ENCODE measurements around the gene C10orf71.

C10orf71 gene

DNA sequence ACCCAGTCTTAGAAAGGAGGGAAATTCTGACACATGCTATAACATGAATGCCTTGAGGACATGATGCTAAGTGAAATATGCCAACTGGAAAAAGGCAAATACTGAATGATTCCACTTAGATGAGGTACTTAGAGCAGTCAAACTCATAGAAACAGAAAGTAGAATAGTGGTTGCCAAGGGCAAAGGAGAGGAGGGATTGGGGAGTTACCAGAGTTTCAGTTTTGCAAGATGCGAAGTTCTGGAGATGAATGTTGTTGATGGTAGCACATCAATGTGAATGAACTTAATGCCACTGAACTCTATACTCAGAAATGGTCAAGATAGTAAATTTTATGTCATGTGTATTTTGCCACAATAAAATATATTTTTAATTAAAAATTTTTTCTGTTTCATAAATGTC, 58.0 kb downstream of the C10orf71 start:
- Histone ChIP-seq H3K27me3 (ENCODE audit: insufficient read depth, low read length) (no peaks in the 10 kb centered on the region), H3K79me2 (ENCODE audit: insufficient read depth, low read length) (no peaks in the 10 kb centered on the region), H3K9me2 (ENCODE audit: low read depth, low read length) (no peaks in the 10 kb centered on the region), H3K9ac (ENCODE audit: low read length) (no peak overlapping the region), H4K20me1 (ENCODE audit: insufficient read depth, low read length) (no peaks in the 10 kb centered on the region), H3K4me3 (ENCODE audit: low read depth, low read length, poor library complexity, severe bottlenecking) (no peak overlapping the region), H2AFZ (ENCODE audit: low read length) (no peak overlapping the region), H3F3A (ENCODE audit: insufficient read depth, low read length) (no peaks in the 10 kb centered on the region), H3K4me2 (ENCODE audit: low read length) (no peak overlapping the region), H3K4me1 (ENCODE audit: insufficient read depth, low read length, severe bottlenecking) (no peaks in the 10 kb centered on the region), H3K9me3 (ENCODE audit: low read length) (no peaks in the 10 kb centered on the region), H3K27ac (ENCODE audit: low read depth, low read length, poor library complexity, severe bottlenecking) (no peak overlapping the region), H3K36me3 (ENCODE audit: insufficient read depth, low read length) (no peaks in the 10 kb centered on the region)
- TF ChIP-seq, protein P1, sequence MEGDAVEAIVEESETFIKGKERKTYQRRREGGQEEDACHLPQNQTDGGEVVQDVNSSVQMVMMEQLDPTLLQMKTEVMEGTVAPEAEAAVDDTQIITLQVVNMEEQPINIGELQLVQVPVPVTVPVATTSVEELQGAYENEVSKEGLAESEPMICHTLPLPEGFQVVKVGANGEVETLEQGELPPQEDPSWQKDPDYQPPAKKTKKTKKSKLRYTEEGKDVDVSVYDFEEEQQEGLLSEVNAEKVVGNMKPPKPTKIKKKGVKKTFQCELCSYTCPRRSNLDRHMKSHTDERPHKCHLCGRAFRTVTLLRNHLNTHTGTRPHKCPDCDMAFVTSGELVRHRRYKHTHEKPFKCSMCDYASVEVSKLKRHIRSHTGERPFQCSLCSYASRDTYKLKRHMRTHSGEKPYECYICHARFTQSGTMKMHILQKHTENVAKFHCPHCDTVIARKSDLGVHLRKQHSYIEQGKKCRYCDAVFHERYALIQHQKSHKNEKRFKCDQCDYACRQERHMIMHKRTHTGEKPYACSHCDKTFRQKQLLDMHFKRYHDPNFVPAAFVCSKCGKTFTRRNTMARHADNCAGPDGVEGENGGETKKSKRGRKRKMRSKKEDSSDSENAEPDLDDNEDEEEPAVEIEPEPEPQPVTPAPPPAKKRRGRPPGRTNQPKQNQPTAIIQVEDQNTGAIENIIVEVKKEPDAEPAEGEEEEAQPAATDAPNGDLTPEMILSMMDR (IDR thresholded peaks at IDR 0.05; ENCODE audit: low read length): no peak
- TF ChIP-seq EZH2 (IDR thresholded peaks at IDR 0.05; ENCODE audit: borderline replicate concordance, low read length): no peak

DNA sequence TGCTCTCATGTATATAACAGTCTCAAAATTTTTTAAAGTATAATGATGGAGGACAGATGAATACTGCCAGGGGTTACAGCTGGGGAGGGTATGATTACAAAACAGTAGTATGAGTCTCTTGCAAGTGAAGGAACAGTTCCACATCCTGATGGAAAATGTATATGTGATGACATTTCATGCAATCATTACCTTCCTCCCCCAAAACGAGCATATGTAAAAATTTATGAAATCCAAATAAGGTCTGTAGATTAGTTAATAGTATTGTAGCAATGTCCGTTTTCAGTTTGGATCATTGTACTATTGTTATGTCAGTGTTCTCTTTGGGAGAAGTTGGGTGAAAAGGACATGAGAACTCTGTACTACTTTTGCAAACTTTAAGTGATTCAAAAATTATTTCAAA, 58.9 kb downstream of the C10orf71 start:
- TF ChIP-seq, protein P1 (IDR thresholded peaks at IDR 0.05; ENCODE audit: low read length): no peak
- TF ChIP-seq EZH2 (IDR thresholded peaks at IDR 0.05; ENCODE audit: borderline replicate concordance, low read length): no peak
- Histone ChIP-seq H3K9me2 (ENCODE audit: low read depth, low read length) (no peaks in the 10 kb centered on the region), H3K4me2 (ENCODE audit: low read length) (no peak overlapping the region), H3K9ac (ENCODE audit: low read length) (no peak overlapping the region), H2AFZ (ENCODE audit: low read length) (no peak overlapping the region), H3K27me3 (ENCODE audit: insufficient read depth, low read length) (no peaks in the 10 kb centered on the region), H3F3A (ENCODE audit: insufficient read depth, low read length) (no peaks in the 10 kb centered on the region), H4K20me1 (ENCODE audit: insufficient read depth, low read length) (no peaks in the 10 kb centered on the region), H3K36me3 (ENCODE audit: insufficient read depth, low read length) (no peaks in the 10 kb centered on the region), H3K79me2 (ENCODE audit: insufficient read depth, low read length) (no peaks in the 10 kb centered on the region), H3K27ac (ENCODE audit: low read depth, low read length, poor library complexity, severe bottlenecking) (no peak overlapping the region), H3K9me3 (ENCODE audit: low read length) (no peaks in the 10 kb centered on the region), H3K4me3 (ENCODE audit: low read depth, low read length, poor library complexity, severe bottlenecking) (no peak overlapping the region), H3K4me1 (ENCODE audit: insufficient read depth, low read length, severe bottlenecking) (no peaks in the 10 kb centered on the region)

DNA sequence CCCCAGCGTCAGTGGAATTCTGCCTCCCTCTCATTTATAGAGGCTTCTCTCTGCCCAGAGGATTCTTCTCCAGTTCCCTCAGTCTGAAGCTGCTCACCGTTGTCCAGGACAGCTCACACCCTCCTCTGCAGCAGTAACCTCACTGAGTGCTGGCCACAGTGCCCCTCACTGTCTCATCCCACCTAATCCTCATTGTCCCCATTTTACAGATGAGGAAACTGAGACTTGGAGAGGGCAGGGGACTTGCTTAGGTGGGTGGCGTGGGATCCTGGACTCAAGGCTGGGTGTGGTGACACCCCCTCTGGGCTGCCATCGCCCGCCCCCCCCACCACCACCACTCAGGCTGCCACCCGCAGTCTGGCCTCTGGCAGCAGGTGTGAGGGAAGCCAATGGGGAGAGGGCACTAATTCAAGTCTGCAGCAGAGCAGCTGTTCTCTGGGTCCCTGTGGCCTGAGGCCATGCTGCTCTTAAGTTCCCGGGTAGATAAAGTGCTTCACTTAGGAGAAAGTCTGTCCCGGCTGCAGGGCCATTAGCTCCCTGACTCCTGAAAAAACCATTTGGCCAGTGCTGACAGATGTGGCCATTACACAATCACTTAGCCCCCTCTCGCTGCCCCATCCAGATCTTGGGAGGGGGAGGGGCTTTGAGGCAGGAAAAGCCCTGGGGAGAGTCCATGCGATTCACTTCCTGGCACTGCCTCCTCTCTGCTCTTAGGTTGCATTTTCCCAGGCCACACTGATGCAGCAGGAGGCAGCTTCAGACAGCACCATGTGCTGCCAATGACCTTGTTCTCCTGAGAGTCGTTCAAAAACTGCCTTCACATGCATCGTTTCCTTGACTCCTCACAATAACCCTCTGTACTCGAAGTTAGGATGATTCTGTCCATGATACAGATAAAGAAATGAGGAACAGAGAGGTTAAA, 60.6 kb downstream of the C10orf71 start:
- Histone ChIP-seq H3K79me2 (ENCODE audit: insufficient read depth, low read length) (no peaks in the 10 kb centered on the region), H3K27ac (ENCODE audit: low read depth, low read length, poor library complexity, severe bottlenecking) (no peak overlapping the region), H3K9me3 (ENCODE audit: low read length) (no peaks in the 10 kb centered on the region), H3K4me3 (ENCODE audit: low read depth, low read length, poor library complexity, severe bottlenecking) (no peak overlapping the region), H3K9ac (ENCODE audit: low read length) (no peak overlapping the region), H4K20me1 (ENCODE audit: insufficient read depth, low read length) (no peaks in the 10 kb centered on the region), H3K4me1 (ENCODE audit: insufficient read depth, low read length, severe bottlenecking) (no peaks in the 10 kb centered on the region), H3K4me2 (ENCODE audit: low read length) (no peak overlapping the region), H2AFZ (ENCODE audit: low read length) (no peak overlapping the region), H3K27me3 (ENCODE audit: insufficient read depth, low read length) (no peaks in the 10 kb centered on the region), H3F3A (ENCODE audit: insufficient read depth, low read length) (no peaks in the 10 kb centered on the region), H3K36me3 (ENCODE audit: insufficient read depth, low read length) (no peaks in the 10 kb centered on the region), H3K9me2 (ENCODE audit: low read depth, low read length) (no peaks in the 10 kb centered on the region)
- TF ChIP-seq, protein P1 (IDR thresholded peaks at IDR 0.05; ENCODE audit: low read length): no peak
- no peak for TF ChIP-seq EZH2 (IDR thresholded peaks at IDR 0.05; ENCODE audit: borderline replicate concordance, low read length)

All from OCI-LY1 (cell line).